Left hindlimb (tissue), 1 donor: Measurements from ENCODE around the gene GM2A.
A peak's percentile ranks its signal among the peaks of the same experiment; 100 is the strongest.
"Not testable (repeated sequence)": the region's sequence is repeated elsewhere in the genome, so short reads cannot be mapped to it uniquely, and the experiment has no call there.

Source experiments
- DNase-seq: peaks from one replicate; pipeline ENCODE4 v3.0.0-alpha.2; 2018

The GM2A gene

DNA sequence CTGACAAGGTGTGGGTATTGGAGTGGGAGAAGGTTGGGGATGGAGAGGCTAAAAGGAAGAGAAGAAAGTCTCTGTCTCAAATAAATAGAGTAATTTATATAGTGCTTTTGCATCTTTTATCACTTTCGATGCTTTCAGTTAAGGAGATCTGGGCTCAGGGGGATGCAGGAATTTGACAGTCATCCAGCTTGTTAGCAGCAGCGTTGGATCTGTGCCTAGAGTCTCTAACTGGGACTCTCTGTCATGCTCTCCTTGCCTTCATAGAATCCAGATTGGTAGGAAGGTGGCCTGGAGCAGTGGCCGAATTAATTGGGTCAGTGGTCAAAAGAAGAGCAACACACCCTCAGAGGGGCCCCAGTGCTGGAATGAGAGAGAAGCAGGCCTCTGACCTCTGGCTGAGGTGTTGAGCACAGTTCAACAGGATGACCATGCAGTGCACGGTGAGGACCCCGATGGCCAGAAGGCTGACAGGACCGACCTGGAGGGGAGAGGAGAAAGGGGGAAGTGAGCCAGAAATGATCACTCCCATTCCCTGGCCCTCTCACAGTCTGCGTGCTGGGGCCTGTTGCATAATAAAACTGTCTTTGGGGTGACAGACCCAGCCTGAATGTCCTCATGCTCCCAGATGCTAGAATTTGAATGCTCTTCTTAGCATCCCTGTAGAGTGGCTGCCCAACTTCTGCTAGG lies 42.9 kb downstream of the GM2A start:
- no peak for DNase-seq

DNA sequence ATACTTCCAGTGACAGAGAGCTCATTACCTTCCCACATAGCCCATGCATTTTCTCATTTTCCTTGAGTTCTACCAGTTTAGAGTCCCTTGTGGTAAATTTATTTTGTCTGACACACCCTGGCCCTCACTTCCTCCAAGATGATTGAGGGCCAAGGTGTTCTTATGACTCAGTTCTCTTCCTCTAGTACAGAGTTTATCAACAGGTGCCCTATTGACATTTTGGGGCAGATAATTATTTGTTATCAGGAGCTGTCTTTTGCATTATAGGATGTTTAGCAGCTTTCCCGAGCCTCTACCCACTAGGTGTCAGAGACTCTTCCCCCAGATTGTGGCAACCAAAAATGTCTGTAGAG lies 43.5 kb downstream of the GM2A start:
- no peak for DNase-seq

DNA sequence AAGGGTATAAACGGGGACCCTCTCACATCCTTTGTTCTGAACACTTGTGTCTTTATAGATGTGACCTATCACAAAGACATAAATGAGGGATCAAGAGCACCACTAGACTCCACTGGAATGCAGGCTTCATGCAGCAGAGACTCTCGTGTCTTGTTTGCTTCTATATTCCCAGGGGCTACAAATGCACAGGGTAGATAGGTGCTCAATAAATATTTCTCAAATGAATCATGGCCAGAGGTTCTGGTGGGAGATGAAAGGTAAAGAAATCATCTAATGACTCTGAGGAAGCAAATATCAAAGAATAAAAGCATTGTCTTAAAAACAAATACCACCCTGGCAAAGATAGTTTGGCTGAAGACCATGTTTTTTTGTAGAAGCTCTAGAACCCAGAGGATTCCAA lies 44.0 kb downstream of the GM2A start:
- no peak for DNase-seq

DNA sequence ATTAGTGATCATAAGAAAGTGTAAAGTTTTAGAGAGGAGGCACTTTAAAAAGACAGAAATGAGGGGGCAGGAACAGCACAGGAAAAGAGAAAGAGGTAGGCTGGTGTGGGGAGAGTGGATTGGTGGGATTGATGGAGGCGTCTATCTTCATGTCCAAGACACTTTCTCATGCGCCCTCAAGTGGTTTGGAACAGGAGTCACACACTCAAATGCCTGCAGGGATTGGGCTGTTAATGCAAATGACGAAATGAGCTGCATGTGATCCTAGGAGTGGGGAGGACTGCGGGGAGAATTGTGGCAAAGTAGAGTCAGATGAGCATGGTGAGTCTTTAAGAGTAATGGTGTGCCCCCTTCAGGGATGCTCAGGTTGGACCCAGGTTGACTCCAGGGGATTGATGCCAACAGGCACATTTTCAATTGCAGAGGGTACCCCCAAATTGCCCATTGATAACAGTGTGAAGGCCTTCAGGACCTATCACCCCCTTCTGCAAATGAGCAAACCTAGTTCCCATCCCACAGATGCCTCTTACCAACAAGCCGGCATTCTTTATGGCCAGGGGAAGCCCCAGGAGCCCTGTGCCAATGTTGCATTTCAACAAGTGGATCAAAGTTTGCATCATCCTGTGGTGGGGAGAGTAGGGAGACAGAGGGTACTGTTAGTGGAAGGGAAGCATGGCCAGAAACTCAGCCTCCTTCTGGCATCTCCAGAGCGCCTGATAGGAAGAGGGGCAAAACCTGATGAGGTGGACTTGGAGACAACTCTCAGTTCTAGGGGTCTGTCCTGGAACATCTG lies 45.3 kb downstream of the GM2A start:
- DNase-seq: no peak

DNA sequence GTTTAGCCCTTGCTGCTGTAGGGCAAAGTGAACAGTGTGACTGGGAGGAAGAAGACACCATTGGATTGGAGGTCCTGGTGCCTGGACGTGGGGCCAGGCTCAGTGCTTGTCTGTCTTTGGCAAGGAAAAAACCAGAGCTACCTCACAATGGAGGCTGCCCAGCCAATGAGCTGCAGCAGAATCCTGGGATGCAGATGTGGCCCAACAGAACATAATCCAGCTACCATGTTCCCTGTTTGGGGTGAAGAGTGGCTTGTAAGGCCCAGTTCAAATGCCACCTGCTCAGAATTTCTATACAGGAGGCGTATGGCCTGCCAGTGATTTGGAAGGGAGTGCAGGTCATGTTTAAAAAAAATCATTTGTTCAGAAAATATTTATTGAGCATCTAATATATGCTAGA lies 50.7 kb downstream of the GM2A start, which contains the start of gene SLC36A3:
Gene SLC36A3, minus strand, starts transcription at position 101 of the 400 bp plus-strand sequence. CDS start 412 bp downstream, outside the sequence.
- DNase-seq: no peak

DNA sequence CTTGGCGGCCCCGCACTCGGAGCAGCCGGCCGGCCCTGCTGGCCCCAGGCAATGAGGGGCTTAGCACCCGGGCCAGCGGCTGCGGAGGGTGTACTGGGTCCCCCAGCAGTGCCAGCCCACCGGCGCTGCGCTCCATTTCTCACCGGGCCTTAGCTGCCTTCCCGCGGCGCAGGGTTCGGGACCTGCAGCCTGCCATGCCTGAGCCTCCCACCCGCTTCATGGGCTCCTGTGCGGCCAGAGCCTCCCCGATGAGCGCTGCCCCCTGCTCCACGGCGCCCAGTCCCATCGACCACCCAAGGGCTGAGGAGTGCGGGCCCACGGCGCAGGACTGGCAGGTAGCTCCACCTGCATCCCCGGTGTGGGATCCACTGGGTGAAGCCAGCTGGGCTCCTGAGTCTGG lies 56.3 kb downstream of the GM2A start:
- not testable (repeated sequence) for DNase-seq

DNA sequence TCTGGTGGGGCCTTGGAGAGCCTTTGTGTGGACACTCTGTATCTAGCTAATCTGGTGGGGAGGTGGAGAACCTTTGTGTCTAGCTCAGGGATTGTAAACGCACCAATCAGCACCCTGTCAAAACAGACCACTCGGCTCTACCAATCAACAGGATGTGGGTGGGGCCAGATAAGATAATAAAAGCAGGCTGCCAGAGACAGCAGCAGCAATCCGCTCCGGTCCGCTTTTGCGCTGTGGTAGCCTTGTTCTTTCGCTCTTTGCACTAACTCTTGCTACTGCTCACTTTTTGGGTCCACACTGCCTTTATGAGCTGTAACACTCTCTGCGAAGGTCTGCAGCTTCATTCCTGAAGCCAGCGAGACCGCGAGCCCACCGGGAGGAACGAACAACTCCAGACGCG lies 56.8 kb downstream of the GM2A start:
- DNase-seq: not testable (repeated sequence)

DNA sequence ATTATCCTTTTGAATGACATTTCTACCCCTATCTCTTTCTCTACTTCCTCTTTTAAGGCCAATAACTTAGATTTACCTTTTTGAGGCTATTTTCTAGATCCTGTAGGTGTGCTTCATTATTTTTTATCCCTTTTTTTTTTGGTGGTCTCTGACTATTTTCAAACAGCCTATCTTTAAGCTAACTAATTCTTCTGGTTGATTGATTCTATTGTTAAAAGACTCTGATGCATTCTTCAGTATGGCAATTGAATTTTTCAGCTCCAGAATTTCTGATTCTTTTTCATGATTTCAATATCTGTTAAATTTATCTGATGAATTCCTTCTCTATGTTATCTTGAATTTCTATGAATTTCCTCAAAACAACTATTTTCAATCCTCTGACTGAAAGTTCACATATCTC lies 57.9 kb downstream of the GM2A start:
- no peak for DNase-seq

DNA sequence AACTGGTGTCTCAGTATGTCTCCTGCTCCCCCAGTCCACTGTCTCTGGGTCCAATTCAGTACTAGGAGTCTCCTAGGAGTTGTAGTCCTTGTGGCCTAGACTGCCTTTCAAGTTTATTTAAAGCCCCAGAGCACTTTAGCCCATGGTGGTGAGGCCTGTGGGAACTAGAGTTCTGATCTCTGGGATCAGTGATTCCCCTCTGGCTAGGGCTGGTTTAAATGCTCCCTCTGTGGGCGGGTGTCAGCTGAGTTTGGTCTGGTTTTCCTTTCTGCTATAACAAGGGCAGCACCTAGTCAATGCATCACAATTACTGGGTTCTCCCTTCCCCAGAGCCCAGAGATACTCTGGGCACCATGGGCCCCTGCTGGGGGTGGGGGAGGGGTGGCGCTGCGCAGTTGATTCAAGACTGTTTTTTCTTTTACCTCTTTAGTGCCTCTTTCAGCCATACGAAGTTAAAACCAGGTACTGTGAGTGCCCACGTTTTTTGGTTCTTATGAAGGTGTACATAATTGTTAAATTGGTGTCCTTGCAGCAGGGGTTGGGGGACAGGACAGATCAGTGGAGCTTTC lies 59.9 kb downstream of the GM2A start:
- no peak for DNase-seq

DNA sequence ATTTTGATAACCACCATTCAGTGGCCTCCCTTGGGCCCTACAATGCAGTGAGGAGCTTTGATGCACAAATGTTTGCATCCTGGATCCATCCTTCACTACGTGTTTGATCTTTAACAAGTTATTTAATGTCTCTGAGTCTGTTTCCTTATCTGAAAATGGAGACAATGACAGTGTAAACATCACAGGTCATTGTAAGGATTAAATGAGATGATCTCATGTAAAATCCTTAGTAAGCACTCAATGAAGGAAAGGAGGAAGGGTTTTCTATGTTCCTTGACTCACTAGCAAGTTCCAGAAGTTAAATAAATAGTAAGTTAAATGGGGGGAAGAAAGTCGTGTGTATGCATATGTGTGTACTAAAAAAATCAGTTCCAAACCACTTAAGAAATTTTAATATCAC lies 60.4 kb downstream of the GM2A start:
- DNase-seq: no peak

DNA sequence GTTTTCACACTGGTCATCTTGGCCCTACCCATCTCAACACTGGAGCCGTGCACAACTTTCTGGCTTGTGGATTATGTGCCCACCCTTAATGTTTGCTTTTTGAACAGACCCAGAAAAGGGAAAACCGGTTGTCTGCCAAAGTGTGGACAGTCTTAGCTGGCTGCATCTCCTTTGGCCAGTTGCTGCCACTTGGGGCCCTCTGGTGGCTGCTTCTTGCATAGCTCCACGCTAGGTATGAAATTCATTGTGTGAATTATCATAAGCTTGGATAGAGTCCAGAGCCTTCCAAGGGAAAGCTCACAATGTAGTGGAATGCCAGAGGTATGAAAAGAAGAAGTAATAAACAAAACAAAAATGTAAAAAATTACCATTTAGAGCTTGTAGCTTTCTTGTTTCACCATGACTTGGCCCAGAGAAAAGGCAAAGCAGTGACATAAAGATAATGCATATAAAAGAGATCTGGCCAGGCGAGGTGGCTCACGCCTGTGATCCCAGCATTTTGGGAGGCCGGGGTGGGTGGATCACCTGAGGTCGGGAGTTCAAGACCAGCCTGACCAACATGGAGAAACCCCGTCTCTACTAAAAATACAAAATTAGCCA lies 63.1 kb downstream of the GM2A start:
- DNase-seq: peak; percentile 47

DNA sequence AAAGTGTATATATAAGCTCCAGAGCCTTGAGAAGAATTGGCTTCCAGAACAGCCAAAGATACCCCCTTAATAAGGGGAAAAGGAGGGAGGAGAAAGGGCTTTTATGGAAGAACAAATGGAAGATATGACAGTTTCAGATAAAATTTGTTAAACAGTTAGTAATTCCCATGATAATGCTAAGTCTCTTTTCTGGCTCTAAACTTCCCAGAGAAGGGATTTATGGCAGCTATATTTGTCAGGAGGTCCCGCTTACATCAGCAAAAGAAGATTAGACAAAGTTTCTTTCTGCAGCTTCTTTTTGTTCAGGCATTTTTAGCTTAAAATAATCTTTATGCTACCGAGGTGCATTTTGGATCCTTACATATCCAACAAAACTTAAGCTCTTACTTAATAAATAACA lies 64.9 kb downstream of the GM2A start:
- no peak for DNase-seq

DNA sequence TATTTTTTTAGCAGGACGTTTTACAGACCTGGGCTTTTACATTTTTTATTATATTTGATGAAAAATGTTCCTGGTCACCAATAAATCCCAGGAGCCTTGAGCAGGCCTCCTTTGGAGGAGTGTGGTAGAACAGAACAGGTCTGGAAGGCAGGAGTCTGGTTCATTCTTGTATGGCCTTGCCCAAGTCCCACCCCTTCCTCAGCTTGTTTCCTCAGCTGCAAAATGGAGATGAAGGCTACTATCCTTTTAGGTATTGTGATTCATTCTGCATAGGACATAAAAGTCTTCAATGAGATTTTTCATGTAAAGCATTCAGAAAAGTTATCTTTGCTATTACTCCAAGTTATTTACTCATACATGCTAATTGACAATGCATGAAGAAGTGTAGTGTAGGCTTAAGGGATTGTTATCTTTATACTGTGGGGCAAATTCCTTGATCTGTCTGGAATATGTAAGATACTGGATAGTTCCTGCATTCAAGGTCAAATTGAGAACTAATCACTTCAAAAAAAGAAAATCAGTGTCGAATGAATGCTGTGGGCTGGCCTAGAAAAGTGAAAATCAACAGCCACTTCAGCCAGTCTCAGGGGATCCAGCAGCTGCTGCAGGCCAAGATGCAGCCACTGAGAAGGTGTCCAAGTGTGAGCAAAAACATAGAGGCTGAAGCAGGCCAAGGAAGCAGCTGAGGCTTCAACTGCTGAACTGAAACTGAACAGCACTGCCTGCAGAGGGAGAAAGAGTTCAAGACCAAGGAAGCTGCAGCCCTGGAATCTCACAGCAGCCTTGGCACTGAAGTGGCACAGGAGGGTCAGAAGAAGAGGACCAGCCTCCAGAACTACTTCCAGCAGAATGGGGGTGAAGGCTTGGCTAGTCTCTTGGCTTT lies 66.1 kb downstream of the GM2A start:
- DNase-seq: no peak
